HepG2 (cell line): ENCODE results near the gene DOK4. TPM values are rescaled to one million over a fixed set of nuclear protein-coding genes. Genes with fewer than 3 reads are reported as not detected.
A peak's percentile ranks its signal among the peaks of the same experiment; 100 is the strongest.

Source experiments
- AHDC1 ChIP-seq: sonication (generic); formaldehyde crosslinking; IDR thresholded peaks from 2 replicates; pipeline ENCODE4 v1.5.1; 2020; ENCODE audit warnings: mild to moderate bottlenecking, missing genetic modification reagents, borderline replicate concordance
- CSRNP2 ChIP-seq: sonication (generic); formaldehyde crosslinking; conservative IDR thresholded peaks from 2 replicates; pipeline ENCODE4 v1.8.0; 2022; ENCODE audit warnings: low read depth, missing genetic modification reagents
- FOSL1 ChIP-seq: sonication (generic); formaldehyde crosslinking; IDR thresholded peaks from 2 replicates; pipeline ENCODE4 v1.9.0; 2021; ENCODE audit warnings: missing genetic modification reagents, borderline replicate concordance
- GABPA ChIP-seq, 2 experiments: IDR thresholded peaks; 2 replicates each; pipeline ENCODE4 v1.6.1; 2011 to 2016; ENCODE audit warnings: low read depth in 2 of 2, low read length in 1 of 2, missing biosample characterization in 1 of 2, missing genetic modification characterization in 1 of 2
- HIC2 ChIP-seq: sonication (generic); formaldehyde crosslinking; IDR thresholded peaks from 2 replicates; pipeline ENCODE4 v1.9.0; 2022; ENCODE audit warnings: low read depth, missing genetic modification reagents
- MAX ChIP-seq: IDR thresholded peaks from 2 replicates; pipeline ENCODE4 v1.6.1; 2012; ENCODE audit warnings: inconsistent platforms
- MTF2 ChIP-seq: sonication (generic); formaldehyde crosslinking; IDR thresholded peaks from 2 replicates; pipeline ENCODE4 v1.5.0; 2020; ENCODE audit warnings: missing genetic modification reagents, borderline replicate concordance
- MXD1 ChIP-seq: sonication (generic); formaldehyde crosslinking; IDR thresholded peaks from 2 replicates; pipeline ENCODE4 v1.4.0; 2020; ENCODE audit warnings: mild to moderate bottlenecking, missing genetic modification reagents
- USF2 ChIP-seq, 2 experiments: sonication (generic) in 1 of 2; formaldehyde crosslinking in 1 of 2; IDR thresholded peaks; 2 replicates each; pipeline versions ENCODE4 v1.5.1 to v1.6.1; 2011 to 2020; ENCODE audit warnings: borderline replicate concordance in 1 of 2, low read depth in 1 of 2, low read length in 1 of 2, mild to moderate bottlenecking in 1 of 2, missing genetic modification reagents in 1 of 2, moderate library complexity in 1 of 2
- ZC3H13 ChIP-seq: sonication (generic); formaldehyde crosslinking; IDR thresholded peaks from 2 replicates; pipeline ENCODE4 v1.8.1; 2023; ENCODE audit warnings: mild to moderate bottlenecking, missing genetic modification reagents, moderate library complexity
- ZFY ChIP-seq: sonication (generic); formaldehyde crosslinking; IDR thresholded peaks from 2 replicates; pipeline ENCODE4 v1.4.0; 2020; ENCODE audit warnings: missing genetic modification reagents
- ZNF24 ChIP-seq: fragments of 450-650 bp; IDR thresholded peaks from 2 replicates; pipeline ENCODE4 v1.6.1; 2017; ENCODE audit warnings: antibody characterized with exemption, mild to moderate bottlenecking
- ZNF619 ChIP-seq: sonication (generic); formaldehyde crosslinking; IDR thresholded peaks from 2 replicates; pipeline ENCODE4 v1.4.0; 2020; ENCODE audit warnings: mild to moderate bottlenecking, missing genetic modification reagents
- polyA plus RNA-seq, 8 experiments: library from polyadenylated mRNA; depleted of rRNA in 3 of 8; stranded (reverse) in 7 of 8; unstranded in 1 of 8; fragments of >200 nt; fragmentation: Illumina TruSeq in 4 of 8; extraction: Trizol in 4 of 8; gene quantifications; 2 replicates each; pipeline versions ENCODE4 v1.2.1 to v1.2.3, GENCODE V29; 2011 to 2016; ENCODE audit warnings: low read depth in 4 of 8, missing spikeins in 1 of 8, mixed read lengths in 1 of 8; ENCODE audit not compliant: insufficient read depth in 1 of 8
- total RNA-seq, 5 experiments: library from RNA; depleted of rRNA; stranded (reverse); fragments of >200 nt; fragmentation: Illumina TruSeq; extraction: Trizol; gene quantifications; 2 replicates each; pipeline ENCODE4 v1.2.3, GENCODE V29; 2016; ENCODE audit warnings: low read depth in 1 of 5

DOK4 gene
- total and polyA plus RNA-seq, 2 of the 13 experiments (the other 11 are each of a cell fraction or from before 2014, with no cell fraction given) = 52.7 to 70.0 TPM

GRCh38 chr16:57486858-57487834 is 853 bp upstream of the DOK4 start (continued):
- TF ChIP-seq MXD1 (CRISPR knock-in tag) = no peak
- TF ChIP-seq AHDC1 (CRISPR knock-in tag) = no peak
- no peak for TF ChIP-seq MTF2
- no peak for TF ChIP-seq ZNF24
- 0 out of 2 replicates have a peak, but pooled peaks have one; percentile 37 for TF ChIP-seq MAX
- TF ChIP-seq FOSL1 = no peak
- TF ChIP-seq ZNF619 = peak; percentile 72; the same call in 1 of the 2 replicates
- 0 out of 2 replicates have a peak, but pooled peaks have one; percentile 52 for TF ChIP-seq CSRNP2 (CRISPR knock-in tag)
- TF ChIP-seq GABPA (IDR thresholded peaks at IDR 0.05; ENCODE audit: low read depth, low read length) = no peak
- no peak for TF ChIP-seq GABPA (CRISPR knock-in tag; IDR thresholded peaks at IDR 0.05; ENCODE audit: low read depth)
- TF ChIP-seq ZFY (CRISPR knock-in tag) = no peak
- TF ChIP-seq ZC3H13 (CRISPR knock-in tag) = 0 out of 2 replicates have a peak, but pooled peaks have one; percentile 54
- no peak; the same call in 1 of the 2 replicates for TF ChIP-seq HIC2 (CRISPR knock-in tag)
- TF ChIP-seq USF2 (IDR thresholded peaks at IDR 0.05; ENCODE audit: low read depth, low read length) = no peak
- no peak for TF ChIP-seq USF2 (CRISPR knock-in tag; IDR thresholded peaks at IDR 0.05; ENCODE audit: borderline replicate concordance)
